Measurements from ENCODE around the gene SMIM21. TPM values are rescaled to one million over a fixed set of nuclear protein-coding genes. Genes with fewer than 3 reads are reported as not detected.

SMIM21 gene
- total RNA-seq, 1 donor from 2014 or later, result not detected

GRCh38 chr18:75429975-75430374 is 2.5 kb upstream of the SMIM21 start:
- DNase-seq (ENCODE audit: low spot score in 2 of 2), result no peak
- no peak for FAIRE-seq

GRCh38 chr18:75428490-75428889 is 987 bp upstream of the SMIM21 start:
- FAIRE-seq (no peak), DNase-seq (ENCODE audit: low spot score in 2 of 2) (no peak)

GRCh38 chr18:75422341-75422910 is 5.1 kb downstream of the SMIM21 start:
- DNase-seq (ENCODE audit: low spot score in 2 of 2), result no peak
- no peak for FAIRE-seq

GRCh38 chr18:75421656-75422055 is 5.8 kb downstream of the SMIM21 start:
- DNase-seq (ENCODE audit: low spot score in 2 of 2) (no peak), FAIRE-seq (no peak)

- DNase-seq (ENCODE audit: low spot score in 2 of 2) (no peak), FAIRE-seq (no peak)
These were observed 9.1 kb downstream of the SMIM21 start for GRCh38 chr18:75418293-75419005.

- FAIRE-seq, result no peak
These were observed 16.9 kb downstream of the SMIM21 start for GRCh38 chr18:75410611-75411010.

GRCh38 chr18:75409806-75410205 is 17.7 kb downstream of the SMIM21 start:
- no peak for FAIRE-seq
- DNase-seq (ENCODE audit: low spot score in 2 of 2), result no peak

More at GRCh38 chr18:75410611-75411010, 16.9 kb downstream of the SMIM21 start:
- no peak for DNase-seq (ENCODE audit: low spot score in 2 of 2)

GRCh38 chr18:75408554-75409506 is 18.7 kb downstream of the SMIM21 start:
- DNase-seq (ENCODE audit: low spot score in 2 of 2), result no peak
- FAIRE-seq, result no peak

GRCh38 chr18:75407468-75408437 is 19.8 kb downstream of the SMIM21 start:
- FAIRE-seq (no peak), DNase-seq (ENCODE audit: low spot score in 2 of 2) (no peak)

GRCh38 chr18:75406491-75407445 is 20.7 kb downstream of the SMIM21 start:
- DNase-seq (ENCODE audit: low spot score in 2 of 2) (no peak), FAIRE-seq (no peak)

GRCh38 chr18:75405351-75405750 is 22.2 kb downstream of the SMIM21 start:
- DNase-seq (ENCODE audit: low spot score in 2 of 2), result no peak
- no peak for FAIRE-seq

- FAIRE-seq, result no peak
These were observed 27.1 kb downstream of the SMIM21 start for GRCh38 chr18:75400366-75400765.

GRCh38 chr18:75395137-75395536 is 32.4 kb downstream of the SMIM21 start:
- no peak for FAIRE-seq

More at GRCh38 chr18:75400366-75400765, 27.1 kb downstream of the SMIM21 start:
- DNase-seq (ENCODE audit: low spot score in 2 of 2), result no peak

GRCh38 chr18:75393721-75394120 is 33.8 kb downstream of the SMIM21 start:
- DNase-seq (ENCODE audit: low spot score in 2 of 2), result no peak
- no peak for FAIRE-seq

More at GRCh38 chr18:75395137-75395536, 32.4 kb downstream of the SMIM21 start:
- DNase-seq (ENCODE audit: low spot score in 2 of 2), result no peak

GRCh38 chr18:75392226-75392578 is 35.3 kb downstream of the SMIM21 start:
- DNase-seq (ENCODE audit: low spot score in 2 of 2), result no peak
- FAIRE-seq, result no peak

GRCh38 chr18:75391279-75392225 is 36.0 kb downstream of the SMIM21 start:
- DNase-seq (ENCODE audit: low spot score in 2 of 2) (no peak), FAIRE-seq (no peak)

- FAIRE-seq (no peak), DNase-seq (ENCODE audit: low spot score in 2 of 2) (no peak)
These were observed 36.6 kb downstream of the SMIM21 start for GRCh38 chr18:75390854-75391253.

GRCh38 chr18:75384144-75384543 is 43.4 kb downstream of the SMIM21 start:
- FAIRE-seq, result no peak
- no peak for DNase-seq (ENCODE audit: low spot score in 2 of 2)
